Measurements from ENCODE around the gene NBPF3.

GRCh38 chr1:21514245-21514644 lies 74.3 kb downstream of the NBPF3 start:
- TF ChIP-seq, protein P1, sequence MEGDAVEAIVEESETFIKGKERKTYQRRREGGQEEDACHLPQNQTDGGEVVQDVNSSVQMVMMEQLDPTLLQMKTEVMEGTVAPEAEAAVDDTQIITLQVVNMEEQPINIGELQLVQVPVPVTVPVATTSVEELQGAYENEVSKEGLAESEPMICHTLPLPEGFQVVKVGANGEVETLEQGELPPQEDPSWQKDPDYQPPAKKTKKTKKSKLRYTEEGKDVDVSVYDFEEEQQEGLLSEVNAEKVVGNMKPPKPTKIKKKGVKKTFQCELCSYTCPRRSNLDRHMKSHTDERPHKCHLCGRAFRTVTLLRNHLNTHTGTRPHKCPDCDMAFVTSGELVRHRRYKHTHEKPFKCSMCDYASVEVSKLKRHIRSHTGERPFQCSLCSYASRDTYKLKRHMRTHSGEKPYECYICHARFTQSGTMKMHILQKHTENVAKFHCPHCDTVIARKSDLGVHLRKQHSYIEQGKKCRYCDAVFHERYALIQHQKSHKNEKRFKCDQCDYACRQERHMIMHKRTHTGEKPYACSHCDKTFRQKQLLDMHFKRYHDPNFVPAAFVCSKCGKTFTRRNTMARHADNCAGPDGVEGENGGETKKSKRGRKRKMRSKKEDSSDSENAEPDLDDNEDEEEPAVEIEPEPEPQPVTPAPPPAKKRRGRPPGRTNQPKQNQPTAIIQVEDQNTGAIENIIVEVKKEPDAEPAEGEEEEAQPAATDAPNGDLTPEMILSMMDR (IDR thresholded peaks at IDR 0.05): no peak
- TF ChIP-seq POLR2AphosphoS5 (IDR thresholded peaks at IDR 0.05; ENCODE audit: low read depth, low read length) (no peak), TCF7L2 (IDR thresholded peaks at IDR 0.05; ENCODE audit: low read depth, low read length) (no peak)
